Measurements from ENCODE around the gene PARD3.

The PARD3 gene

GRCh38 chr10:34297541-34298345 is 517.4 kb downstream of the PARD3 start:
- H3K4me3 ChIP-seq (ENCODE audit: low read length), result no peak overlapping the region
- peaks cover 10% of the 10 kb centered on the region for H3K4me1 ChIP-seq (ENCODE audit: control insufficient read depth, low read depth, low read length)
- no peaks in the 10 kb centered on the region for H3K36me3 ChIP-seq (ENCODE audit: control insufficient read depth, low read depth, low read length)
- no peaks in the 10 kb centered on the region for H3K27me3 ChIP-seq (ENCODE audit: control insufficient read depth, insufficient read depth, low read length)
- H3K27ac ChIP-seq (ENCODE audit: low read length), result no peak overlapping the region
- H3K9ac ChIP-seq (ENCODE audit: low read length), result no peak overlapping the region
- H3K9me3 ChIP-seq (ENCODE audit: control insufficient read depth, low read depth, low read length), result no peaks in the 10 kb centered on the region

- peaks cover 10% of the 10 kb centered on the region for H3K4me1 ChIP-seq (ENCODE audit: control insufficient read depth, low read depth, low read length)
- H3K9ac ChIP-seq (ENCODE audit: low read length), result no peak overlapping the region
- H3K27ac ChIP-seq (ENCODE audit: low read length), result no peak overlapping the region
- no peaks in the 10 kb centered on the region for H3K27me3 ChIP-seq (ENCODE audit: control insufficient read depth, insufficient read depth, low read length)
- no peaks in the 10 kb centered on the region for H3K9me3 ChIP-seq (ENCODE audit: control insufficient read depth, low read depth, low read length)
- H3K36me3 ChIP-seq (ENCODE audit: control insufficient read depth, low read depth, low read length), result no peaks in the 10 kb centered on the region
- H3K4me3 ChIP-seq (ENCODE audit: low read length), result no peak overlapping the region
These were observed 520.0 kb downstream of the PARD3 start for GRCh38 chr10:34295142-34295548.

DNA sequence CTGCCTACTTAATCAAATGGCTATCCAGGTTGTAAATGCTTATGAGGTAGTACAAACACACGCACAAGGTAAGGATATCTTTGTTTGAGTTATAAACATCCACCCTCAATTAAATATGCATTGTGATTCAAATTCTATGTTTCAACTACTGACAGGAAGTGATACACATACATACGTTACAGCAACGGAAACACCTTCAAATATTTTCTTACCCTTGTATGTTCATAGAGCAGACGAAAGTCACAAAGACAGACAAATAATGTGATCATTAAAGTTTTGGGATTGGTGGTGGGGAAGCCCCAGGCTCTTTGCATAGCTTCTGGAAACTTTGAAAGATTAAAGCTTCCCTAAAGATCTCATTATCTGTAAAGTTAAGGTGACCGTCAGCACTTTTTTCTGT is 521.0 kb downstream of the PARD3 start:
- H3K27ac ChIP-seq (ENCODE audit: low read length), result no peak overlapping the region
- peaks cover 10% of the 10 kb centered on the region for H3K4me1 ChIP-seq (ENCODE audit: control insufficient read depth, low read depth, low read length)
- no peaks in the 10 kb centered on the region for H3K36me3 ChIP-seq (ENCODE audit: control insufficient read depth, low read depth, low read length)
- H3K4me3 ChIP-seq (ENCODE audit: low read length), result no peak overlapping the region
- no peak overlapping the region for H3K9ac ChIP-seq (ENCODE audit: low read length)
- no peaks in the 10 kb centered on the region for H3K9me3 ChIP-seq (ENCODE audit: control insufficient read depth, low read depth, low read length)
- H3K27me3 ChIP-seq (ENCODE audit: control insufficient read depth, insufficient read depth, low read length), result no peaks in the 10 kb centered on the region

GRCh38 chr10:34292675-34293074 is 522.4 kb downstream of the PARD3 start:
- Histone ChIP-seq H3K27ac (ENCODE audit: low read length) (no peak overlapping the region), H3K36me3 (ENCODE audit: control insufficient read depth, low read depth, low read length) (no peaks in the 10 kb centered on the region), H3K27me3 (ENCODE audit: control insufficient read depth, insufficient read depth, low read length) (no peaks in the 10 kb centered on the region), H3K9me3 (ENCODE audit: control insufficient read depth, low read depth, low read length) (no peaks in the 10 kb centered on the region), H3K4me1 (ENCODE audit: control insufficient read depth, low read depth, low read length) (peaks cover 10% of the 10 kb centered on the region), H3K4me3 (ENCODE audit: low read length) (no peak overlapping the region), H3K9ac (ENCODE audit: low read length) (no peak overlapping the region)

- no peak overlapping the region for H3K4me3 ChIP-seq (ENCODE audit: low read length)
- H3K27me3 ChIP-seq (ENCODE audit: control insufficient read depth, insufficient read depth, low read length), result no peaks in the 10 kb centered on the region
- H3K27ac ChIP-seq (ENCODE audit: low read length), result no peak overlapping the region
- H3K9ac ChIP-seq (ENCODE audit: low read length), result no peak overlapping the region
- H3K9me3 ChIP-seq (ENCODE audit: control insufficient read depth, low read depth, low read length), result no peaks in the 10 kb centered on the region
- no peaks in the 10 kb centered on the region for H3K36me3 ChIP-seq (ENCODE audit: control insufficient read depth, low read depth, low read length)
- peaks cover 10% of the 10 kb centered on the region for H3K4me1 ChIP-seq (ENCODE audit: control insufficient read depth, low read depth, low read length)
These were observed 522.9 kb downstream of the PARD3 start for GRCh38 chr10:34292194-34292565.

- peaks cover 10% of the 10 kb centered on the region for H3K4me1 ChIP-seq (ENCODE audit: control insufficient read depth, low read depth, low read length)
- H3K36me3 ChIP-seq (ENCODE audit: control insufficient read depth, low read depth, low read length), result no peaks in the 10 kb centered on the region
- H3K4me3 ChIP-seq (ENCODE audit: low read length), result no peak overlapping the region
- no peak overlapping the region for H3K9ac ChIP-seq (ENCODE audit: low read length)
- no peak overlapping the region for H3K27ac ChIP-seq (ENCODE audit: low read length)
- no peaks in the 10 kb centered on the region for H3K9me3 ChIP-seq (ENCODE audit: control insufficient read depth, low read depth, low read length)
- no peaks in the 10 kb centered on the region for H3K27me3 ChIP-seq (ENCODE audit: control insufficient read depth, insufficient read depth, low read length)
These were observed 523.5 kb downstream of the PARD3 start for GRCh38 chr10:34291466-34292193.

- no peaks in the 10 kb centered on the region for H3K27me3 ChIP-seq (ENCODE audit: control insufficient read depth, insufficient read depth, low read length)
- H3K9me3 ChIP-seq (ENCODE audit: control insufficient read depth, low read depth, low read length), result no peaks in the 10 kb centered on the region
- H3K36me3 ChIP-seq (ENCODE audit: control insufficient read depth, low read depth, low read length), result no peaks in the 10 kb centered on the region
- peaks cover 10% of the 10 kb centered on the region for H3K4me1 ChIP-seq (ENCODE audit: control insufficient read depth, low read depth, low read length)
- no peak overlapping the region for H3K27ac ChIP-seq (ENCODE audit: low read length)
- no peak overlapping the region for H3K9ac ChIP-seq (ENCODE audit: low read length)
- no peak overlapping the region for H3K4me3 ChIP-seq (ENCODE audit: low read length)
These were observed 524.5 kb downstream of the PARD3 start for GRCh38 chr10:34290412-34291081.

DNA sequence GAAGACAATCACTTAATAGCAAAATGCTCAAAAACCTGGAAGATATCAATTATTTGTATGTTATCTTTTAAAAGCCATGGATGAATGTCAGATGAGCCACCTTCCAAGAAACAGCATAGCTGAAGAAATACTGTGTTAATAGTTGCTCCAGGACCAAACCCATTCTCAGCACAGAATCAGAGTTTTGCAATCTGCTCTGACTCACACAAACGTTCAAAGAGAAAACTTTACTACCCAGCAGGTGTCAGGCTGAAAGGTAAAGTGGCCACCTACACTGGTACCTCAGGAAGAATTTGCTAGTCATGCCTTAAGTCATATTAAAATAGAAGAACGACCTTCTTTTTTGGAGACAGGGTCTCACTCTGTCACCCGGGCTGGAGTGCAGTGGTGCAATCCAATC is 526.5 kb downstream of the PARD3 start:
- Histone ChIP-seq H3K4me3 (ENCODE audit: low read length) (no peak overlapping the region), H3K27ac (ENCODE audit: low read length) (no peak overlapping the region), H3K9ac (ENCODE audit: low read length) (no peak overlapping the region), H3K9me3 (ENCODE audit: control insufficient read depth, low read depth, low read length) (no peaks in the 10 kb centered on the region), H3K27me3 (ENCODE audit: control insufficient read depth, insufficient read depth, low read length) (no peaks in the 10 kb centered on the region), H3K36me3 (ENCODE audit: control insufficient read depth, low read depth, low read length) (no peaks in the 10 kb centered on the region), H3K4me1 (ENCODE audit: control insufficient read depth, low read depth, low read length) (peaks cover 3% of the 10 kb centered on the region)

- Histone ChIP-seq H3K36me3 (ENCODE audit: control insufficient read depth, low read depth, low read length) (no peaks in the 10 kb centered on the region), H3K9me3 (ENCODE audit: control insufficient read depth, low read depth, low read length) (no peaks in the 10 kb centered on the region), H3K4me3 (ENCODE audit: low read length) (no peak overlapping the region), H3K4me1 (ENCODE audit: control insufficient read depth, low read depth, low read length) (no peaks in the 10 kb centered on the region), H3K9ac (ENCODE audit: low read length) (no peak overlapping the region), H3K27me3 (ENCODE audit: control insufficient read depth, insufficient read depth, low read length) (no peaks in the 10 kb centered on the region), H3K27ac (ENCODE audit: low read length) (no peak overlapping the region)
These were observed 528.9 kb downstream of the PARD3 start for GRCh38 chr10:34286136-34286739.

- no peaks in the 10 kb centered on the region for H3K36me3 ChIP-seq (ENCODE audit: control insufficient read depth, low read depth, low read length)
- H3K9me3 ChIP-seq (ENCODE audit: control insufficient read depth, low read depth, low read length), result no peaks in the 10 kb centered on the region
- H3K4me1 ChIP-seq (ENCODE audit: control insufficient read depth, low read depth, low read length), result peaks cover 6% of the 10 kb centered on the region
- H3K9ac ChIP-seq (ENCODE audit: low read length), result no peak overlapping the region
- no peak overlapping the region for H3K4me3 ChIP-seq (ENCODE audit: low read length)
- H3K27me3 ChIP-seq (ENCODE audit: control insufficient read depth, insufficient read depth, low read length), result no peaks in the 10 kb centered on the region
- no peak overlapping the region for H3K27ac ChIP-seq (ENCODE audit: low read length)
These were observed 533.2 kb downstream of the PARD3 start for GRCh38 chr10:34281661-34282582.

All from iPS-18a (cell line).